Hepatocyte (in vitro differentiated cells): ENCODE measurements around the gene GDF11.

Experiments used
- CTCF ChIP-seq: fragments of 200-600 bp; sonication (generic); IDR thresholded peaks from 2 replicates; pipeline ENCODE4 v1.5.1; 2016; ENCODE audit warnings: antibody characterized with exemption, mild to moderate bottlenecking; ENCODE audit not compliant: poor library complexity
- EZH2 ChIP-seq: fragments of 200-600 bp; sonication (generic); IDR thresholded peaks from 2 replicates; pipeline ENCODE4 v1.6.1; 2016; ENCODE audit warnings: antibody characterized with exemption, mild to moderate bottlenecking, borderline replicate concordance

GRCh38 chr12:55728186-55728938 is 14.6 kb upstream of the GDF11 start:
- TF ChIP-seq CTCF (no peak), EZH2 (no peak)
